HG03064 (cell line): Measurements from ENCODE around the gene BMS1.
A peak's percentile ranks its signal among the peaks of the same experiment; 100 is the strongest.
"Not testable (repeated sequence)": the region's sequence is repeated elsewhere in the genome, so short reads cannot be mapped to it uniquely, and the experiment has no call there.

Experiments used
- ATAC-seq: cut with Tn5 transposase; IDR thresholded peaks from one replicate; pipeline ENCODE4 v1.9.1; 2021; ENCODE audit warnings: low read depth; ENCODE audit not compliant: unreplicated experiment

The BMS1 gene, protein sequence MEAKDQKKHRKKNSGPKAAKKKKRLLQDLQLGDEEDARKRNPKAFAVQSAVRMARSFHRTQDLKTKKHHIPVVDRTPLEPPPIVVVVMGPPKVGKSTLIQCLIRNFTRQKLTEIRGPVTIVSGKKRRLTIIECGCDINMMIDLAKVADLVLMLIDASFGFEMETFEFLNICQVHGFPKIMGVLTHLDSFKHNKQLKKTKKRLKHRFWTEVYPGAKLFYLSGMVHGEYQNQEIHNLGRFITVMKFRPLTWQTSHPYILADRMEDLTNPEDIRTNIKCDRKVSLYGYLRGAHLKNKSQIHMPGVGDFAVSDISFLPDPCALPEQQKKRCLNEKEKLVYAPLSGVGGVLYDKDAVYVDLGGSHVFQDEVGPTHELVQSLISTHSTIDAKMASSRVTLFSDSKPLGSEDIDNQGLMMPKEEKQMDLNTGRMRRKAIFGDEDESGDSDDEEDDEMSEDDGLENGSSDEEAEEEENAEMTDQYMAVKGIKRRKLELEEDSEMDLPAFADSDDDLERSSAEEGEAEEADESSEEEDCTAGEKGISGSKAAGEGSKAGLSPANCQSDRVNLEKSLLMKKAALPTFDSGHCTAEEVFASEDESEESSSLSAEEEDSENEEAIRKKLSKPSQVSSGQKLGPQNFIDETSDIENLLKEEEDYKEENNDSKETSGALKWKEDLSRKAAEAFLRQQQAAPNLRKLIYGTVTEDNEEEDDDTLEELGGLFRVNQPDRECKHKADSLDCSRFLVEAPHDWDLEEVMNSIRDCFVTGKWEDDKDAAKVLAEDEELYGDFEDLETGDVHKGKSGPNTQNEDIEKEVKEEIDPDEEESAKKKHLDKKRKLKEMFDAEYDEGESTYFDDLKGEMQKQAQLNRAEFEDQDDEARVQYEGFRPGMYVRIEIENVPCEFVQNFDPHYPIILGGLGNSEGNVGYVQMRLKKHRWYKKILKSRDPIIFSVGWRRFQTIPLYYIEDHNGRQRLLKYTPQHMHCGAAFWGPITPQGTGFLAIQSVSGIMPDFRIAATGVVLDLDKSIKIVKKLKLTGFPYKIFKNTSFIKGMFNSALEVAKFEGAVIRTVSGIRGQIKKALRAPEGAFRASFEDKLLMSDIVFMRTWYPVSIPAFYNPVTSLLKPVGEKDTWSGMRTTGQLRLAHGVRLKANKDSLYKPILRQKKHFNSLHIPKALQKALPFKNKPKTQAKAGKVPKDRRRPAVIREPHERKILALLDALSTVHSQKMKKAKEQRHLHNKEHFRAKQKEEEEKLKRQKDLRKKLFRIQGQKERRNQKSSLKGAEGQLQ

DNA sequence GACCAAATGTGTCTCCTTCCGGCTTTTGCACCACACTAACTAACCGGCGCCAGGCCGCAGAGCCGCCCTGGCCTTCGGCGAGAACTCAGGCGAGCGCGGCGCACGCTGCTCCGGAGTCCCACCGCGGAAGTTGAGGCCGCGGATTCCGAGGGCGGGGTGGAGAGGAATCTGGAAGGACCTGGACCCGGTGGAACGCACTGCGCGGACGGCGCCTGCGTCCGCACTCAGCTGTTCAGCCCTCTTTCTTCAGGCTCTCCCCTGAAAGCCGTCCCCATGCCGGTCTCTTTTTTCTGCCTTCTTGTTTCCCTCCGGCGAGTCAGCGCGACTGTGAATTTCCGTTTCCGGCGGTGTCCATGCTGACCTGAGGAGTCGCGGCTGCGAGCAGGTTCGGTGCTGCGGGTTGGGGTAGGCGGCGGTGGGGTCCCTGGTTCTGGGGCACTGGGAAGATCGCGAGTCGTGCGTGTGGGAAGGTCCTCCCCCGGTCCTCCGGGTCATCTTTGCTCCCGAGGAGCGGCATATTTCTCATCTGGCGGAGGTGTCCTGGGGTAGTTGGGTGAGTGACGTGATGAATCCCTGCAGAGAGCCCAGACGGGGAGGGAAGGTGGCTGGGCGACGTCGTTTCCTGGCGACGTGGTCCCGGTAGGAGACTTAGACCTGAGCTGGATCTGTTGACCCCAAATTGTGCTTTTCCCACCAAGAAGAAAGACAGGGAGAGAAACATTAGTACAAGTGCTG lies at the start of gene BMS1:
Gene BMS1, plus strand, starts transcription at position 350 of the 735 bp plus-strand sequence. CDS start 1,600 bp downstream, outside the sequence.
- peak; percentile 99 for ATAC-seq

DNA sequence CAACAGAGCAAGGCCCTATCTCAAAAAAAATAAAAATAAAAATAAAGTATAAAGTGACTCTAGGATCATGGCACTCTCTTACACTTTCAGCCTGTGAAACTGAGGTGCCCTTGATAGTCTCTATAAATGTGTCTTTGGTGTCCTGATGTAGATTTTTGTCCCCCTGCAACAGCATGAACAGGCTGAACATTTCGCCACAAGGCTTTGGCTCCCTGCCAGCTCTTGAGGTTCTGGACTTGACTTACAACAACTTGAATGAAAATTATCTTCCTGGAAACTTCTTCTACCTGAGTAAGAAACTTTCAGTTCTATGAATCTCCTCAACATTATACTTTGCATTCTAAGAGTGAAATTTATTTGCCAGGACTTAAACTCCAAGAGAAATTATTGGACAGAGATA lies 48.1 kb upstream of the BMS1 start:
- ATAC-seq = no peak

DNA sequence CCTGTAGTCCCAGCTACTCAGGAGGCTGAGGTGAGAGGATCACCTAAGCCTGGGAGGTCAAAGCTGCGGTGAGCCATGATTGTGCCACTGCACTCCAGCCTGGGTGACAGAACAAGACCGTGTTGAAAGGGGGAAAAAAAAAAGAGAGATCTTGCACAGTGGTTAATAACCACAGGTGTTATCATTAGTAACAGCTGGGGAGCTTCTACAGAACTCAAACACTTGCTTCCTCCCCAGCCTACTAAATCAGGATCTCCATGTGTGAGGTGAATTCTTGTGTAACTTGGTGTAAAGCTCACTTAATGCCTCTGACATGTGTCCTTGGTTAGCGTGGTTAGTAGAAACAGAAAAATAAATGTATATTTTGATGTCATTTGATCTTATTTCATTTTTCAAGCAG lies 43.9 kb upstream of the BMS1 start:
- ATAC-seq = no peak

DNA sequence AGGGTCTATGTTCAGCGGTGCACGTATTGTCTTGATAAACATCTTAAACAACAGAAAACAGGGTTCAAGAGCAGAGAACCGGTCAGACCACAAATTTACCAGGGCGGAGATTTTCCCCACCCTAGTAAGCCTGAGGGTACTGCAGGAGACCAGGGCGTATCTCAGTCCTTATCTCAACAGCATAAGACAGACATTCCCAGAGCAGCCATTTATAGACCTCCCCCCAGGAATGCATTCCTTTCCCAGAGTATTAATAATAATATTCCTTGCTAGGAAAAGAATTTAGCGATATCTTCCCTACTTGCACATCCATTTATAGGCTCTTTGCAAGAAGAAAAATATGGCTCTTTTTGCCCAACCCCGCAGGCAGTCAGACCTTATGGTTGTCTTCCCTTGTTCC lies 41.1 kb upstream of the BMS1 start:
- not testable (repeated sequence) for ATAC-seq

GRCh38 chr10:42743697-42744096 lies 38.9 kb upstream of the BMS1 start:
- ATAC-seq = no peak

- ATAC-seq = no peak
Measured at GRCh38 chr10:42744134-42744701, 38.4 kb upstream of the BMS1 start.

DNA sequence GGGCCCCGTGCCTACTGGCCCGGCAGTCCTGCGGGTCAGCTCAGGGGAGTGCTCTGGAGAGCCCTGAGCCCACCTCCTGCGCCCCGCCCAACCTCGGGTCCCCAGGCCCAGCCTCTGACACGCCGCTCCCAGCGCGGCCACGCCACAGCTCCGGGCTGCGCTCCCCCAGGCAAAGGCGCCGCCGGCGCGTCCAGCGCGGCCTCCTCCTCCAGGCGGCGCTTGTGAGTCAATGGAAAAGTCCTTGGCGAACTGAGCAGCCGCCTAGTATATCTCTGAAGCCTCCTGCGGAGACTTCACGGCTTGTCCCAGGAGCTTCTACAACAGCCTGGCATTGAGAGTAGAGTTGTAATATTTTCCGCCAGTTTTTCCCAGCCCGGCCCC lies 29.5 kb upstream of the BMS1 start:
- no peak for ATAC-seq

DNA sequence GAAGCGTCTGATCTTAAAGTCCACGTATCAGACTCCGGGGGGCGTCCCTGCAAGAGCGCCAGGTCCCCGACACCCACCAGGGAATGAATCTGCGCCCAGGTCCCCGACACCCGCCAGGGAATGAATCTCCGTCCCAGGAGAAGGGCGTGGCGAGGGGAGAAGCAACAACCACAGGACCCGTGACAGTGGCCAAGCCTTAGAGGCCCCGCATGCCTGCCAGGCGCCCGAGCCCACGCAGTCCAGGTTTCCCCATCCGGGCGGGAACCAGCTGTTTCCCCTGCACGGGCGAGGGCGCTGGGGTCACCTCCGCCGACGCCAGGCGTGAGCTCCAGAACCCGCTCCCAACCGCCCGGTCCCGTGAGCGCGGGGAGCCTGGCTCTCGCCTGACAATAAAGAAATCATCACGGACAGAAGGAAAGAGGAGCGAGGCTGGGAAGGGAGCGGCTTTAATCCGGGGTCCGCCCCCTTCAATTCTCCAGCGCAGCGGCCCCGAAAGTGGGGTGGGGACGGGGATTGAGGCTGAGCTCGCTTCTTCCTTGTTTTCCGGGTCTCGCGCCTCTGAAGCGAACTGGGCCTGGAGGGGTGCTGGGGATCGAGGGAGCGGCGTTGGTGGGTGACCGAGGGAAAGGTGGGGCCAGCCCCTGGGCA lies 29.0 kb upstream of the BMS1 start:
- ATAC-seq = no peak

DNA sequence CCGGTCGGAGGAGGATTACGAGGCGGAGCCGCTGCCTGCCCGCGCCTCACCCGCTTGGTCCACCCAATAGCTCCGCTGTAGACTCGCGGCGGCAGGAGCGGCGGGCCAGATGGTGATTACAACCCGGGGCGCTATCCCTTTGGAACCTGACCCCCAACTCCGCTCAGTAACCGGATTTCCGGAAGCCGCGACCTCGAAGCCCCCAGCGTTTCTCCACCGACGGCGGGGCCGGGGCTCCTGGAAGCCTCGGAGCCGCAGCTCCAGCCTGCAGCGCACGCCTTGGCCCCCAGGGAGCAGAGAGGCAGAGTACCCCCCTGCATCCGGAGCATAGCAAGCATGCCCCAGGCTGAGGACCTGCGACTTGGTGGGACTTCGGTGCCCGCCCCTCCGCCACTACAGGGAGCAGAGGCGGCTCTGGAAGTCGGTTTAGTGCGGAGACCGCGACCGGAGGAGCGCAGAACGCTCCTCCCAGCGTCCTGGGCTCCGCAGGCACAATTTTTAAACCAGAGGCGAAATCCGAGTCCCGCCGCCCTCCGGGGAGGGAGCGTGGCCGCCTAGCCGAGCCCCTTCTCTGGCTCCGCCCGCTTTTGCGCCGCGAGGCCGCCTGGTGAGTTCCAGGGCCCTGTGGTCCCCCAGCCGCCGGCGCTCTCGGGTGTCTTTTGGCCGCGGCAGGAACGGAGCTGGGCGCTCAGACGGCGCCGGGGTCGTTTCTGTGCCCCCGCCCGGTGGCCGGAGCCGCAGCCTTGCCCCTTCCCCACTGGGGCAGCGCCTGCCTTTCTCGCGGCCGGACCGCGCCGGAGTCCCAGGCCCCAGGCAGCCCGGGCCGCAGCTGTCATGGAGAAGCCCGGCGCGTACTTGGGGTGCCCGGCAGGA lies 28.2 kb upstream of the BMS1 start:
- no peak for ATAC-seq

DNA sequence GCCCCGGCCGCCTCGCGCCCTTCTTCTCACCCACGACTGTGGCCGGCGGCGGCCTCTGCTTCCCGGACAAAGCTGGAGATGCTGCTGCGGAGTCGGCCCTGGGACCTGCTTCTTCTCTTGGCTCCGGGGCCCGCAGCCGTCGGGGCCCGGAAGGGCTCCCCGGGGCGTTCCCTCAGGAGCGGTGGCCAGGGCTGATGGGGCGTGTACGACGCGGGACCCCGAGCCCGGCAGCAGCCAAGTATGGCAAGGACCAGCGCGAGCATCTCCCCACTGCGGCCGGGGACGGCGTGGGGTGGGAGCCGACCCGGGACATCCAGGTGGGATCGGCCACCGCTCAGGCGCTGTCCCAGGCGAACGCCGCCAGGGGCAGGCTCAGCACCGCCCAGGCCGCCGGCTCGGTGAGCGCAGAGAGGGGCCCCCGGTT lies 27.6 kb upstream of the BMS1 start:
- no peak for ATAC-seq

- no peak for ATAC-seq
Measured at GRCh38 chr10:42755556-42756093, 27.0 kb upstream of the BMS1 start.

DNA sequence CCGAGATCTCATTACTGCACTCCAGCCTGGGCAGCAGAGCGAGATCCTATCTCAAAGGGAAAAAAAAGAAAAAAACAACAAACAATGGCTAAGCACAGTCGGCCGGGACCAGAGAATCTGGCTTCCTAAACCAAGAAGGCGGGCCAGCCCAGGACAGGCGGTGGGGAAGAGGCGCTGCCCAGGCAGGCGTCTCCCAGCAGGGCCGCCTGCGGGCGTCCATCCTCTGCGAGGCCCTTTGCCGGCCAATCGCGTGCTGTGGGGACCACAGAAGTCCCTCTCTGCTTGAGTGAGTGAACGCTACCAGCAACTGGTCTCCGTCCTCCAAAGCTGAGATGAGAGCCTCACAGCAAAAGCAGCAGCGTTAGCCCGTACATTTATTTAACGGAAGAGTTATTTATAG lies 14.7 kb upstream of the BMS1 start:
- ATAC-seq = no peak

- ATAC-seq = no peak
Measured at GRCh38 chr10:42768581-42769152, 13.9 kb upstream of the BMS1 start.

GRCh38 chr10:42769173-42769572 lies 13.4 kb upstream of the BMS1 start:
- no peak for ATAC-seq

DNA sequence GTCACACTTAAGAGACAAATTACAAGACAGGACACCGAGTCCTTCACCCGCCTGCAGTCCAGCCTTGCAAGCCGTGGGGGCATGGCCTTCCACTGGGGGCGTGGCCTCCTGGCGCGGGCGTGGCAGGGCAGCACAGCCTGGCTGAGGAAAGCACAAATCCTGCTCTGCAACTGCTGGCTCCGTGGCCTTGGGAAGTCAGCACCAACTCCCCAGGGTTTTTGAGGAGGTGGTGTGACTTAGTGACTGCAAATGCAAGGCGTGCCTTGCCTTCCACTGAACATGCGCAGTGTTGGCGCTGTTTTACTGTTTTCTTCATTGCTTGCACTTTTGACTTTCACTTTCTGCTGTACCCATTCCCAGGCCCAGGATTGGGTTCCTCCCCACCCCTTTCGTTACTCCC lies 12.9 kb upstream of the BMS1 start:
- no peak for ATAC-seq

- ATAC-seq = no peak
Measured at GRCh38 chr10:42776681-42777080, 5.9 kb upstream of the BMS1 start.

- no peak for ATAC-seq
Measured at GRCh38 chr10:42780456-42780855, 2.1 kb upstream of the BMS1 start.
